Small intestine (tissue), 7 donors: ENCODE measurements around the gene HIC1. TPM values are rescaled to one million over a fixed set of nuclear protein-coding genes. Genes with fewer than 3 reads are reported as not detected.
A peak's percentile ranks its signal among the peaks of the same experiment; 100 is the strongest.

ENCODE experiments used
- DNase-seq, 2 donors: peaks; one replicate each; pipeline versions ENCODE4 v3.0.0 to v3.0.0-alpha.2; 2013
- FAIRE-seq: peaks from 2 replicates; lab custom pipeline; 2012; peaks lifted over from hg19 to GRCh38; lab: Jason Lieb, UNC
- H3K27ac ChIP-seq, 3 donors: one replicate each; pipeline ENCODE4 v1.5.1; 2013; ENCODE audit warnings: low read length in 2 of 3, mild to moderate bottlenecking in 2 of 3, control low read depth in 1 of 3, inconsistent platforms in 1 of 3, low read depth in 1 of 3, moderate library complexity in 1 of 3
- H3K27me3 ChIP-seq, 3 donors: one replicate each; pipeline ENCODE4 v1.6.1; 2013; ENCODE audit warnings: low read length in 3 of 3, inconsistent platforms in 1 of 3; ENCODE audit not compliant: control insufficient read depth in 3 of 3, insufficient read depth in 3 of 3
- H3K36me3 ChIP-seq, 3 donors: one replicate each; pipeline ENCODE4 v1.6.1; 2013; ENCODE audit warnings: low read length in 3 of 3, inconsistent platforms in 1 of 3, low read depth in 1 of 3, mild to moderate bottlenecking in 1 of 3, moderate library complexity in 1 of 3; ENCODE audit not compliant: control insufficient read depth in 3 of 3, insufficient read depth in 2 of 3
- H3K4me1 ChIP-seq, 3 donors: one replicate each; pipeline ENCODE4 v1.6.1; 2013; ENCODE audit warnings: low read length in 2 of 3, inconsistent platforms in 1 of 3, low read depth in 1 of 3, mild to moderate bottlenecking in 1 of 3, moderate library complexity in 1 of 3; ENCODE audit not compliant: control insufficient read depth in 3 of 3, insufficient read depth in 2 of 3
- H3K4me3 ChIP-seq, 3 donors: one replicate each; pipeline ENCODE4 v1.5.1; 2013; ENCODE audit warnings: low read length in 3 of 3, control low read depth in 1 of 3, inconsistent platforms in 1 of 3, low read depth in 1 of 3, mild to moderate bottlenecking in 1 of 3, moderate library complexity in 1 of 3
- H3K9me3 ChIP-seq, 2 donors: one replicate each; pipeline ENCODE4 v1.6.1; 2013; ENCODE audit warnings: low read depth in 1 of 2, low read length in 1 of 2; ENCODE audit not compliant: control insufficient read depth in 2 of 2, insufficient read depth in 1 of 2
- WGBS, 3 donors: extraction: QIAGEN DNeasy Blood & Tissue Kit; methylation state at CpG; one replicate each; pipeline ENCODE4 v1.1.7; 2013; 5-methylcytosine and 5-hydroxymethylcytosine counted together
- polyA plus RNA-seq, 4 donors: library from polyadenylated mRNA; stranded (reverse) in 3 of 4; unstranded in 1 of 4; fragments of 200-250 nt in 3 of 4; fragments of 120-200 nt in 1 of 4; gene quantifications; one replicate each; pipeline versions ENCODE4 v1.2.1 to v1.2.3, GENCODE V29; 2013
- donor health status: healthy with polysubstance abuse.
- donor health status: control.
- donor health status: control.
- donor health status: Bipolar disorder and iron deficiency.
- donor health status: healthy.

HIC1 gene
- polyA plus RNA-seq, 4 donors = 0.89 to 11.2 (median 6.6) TPM

DNA sequence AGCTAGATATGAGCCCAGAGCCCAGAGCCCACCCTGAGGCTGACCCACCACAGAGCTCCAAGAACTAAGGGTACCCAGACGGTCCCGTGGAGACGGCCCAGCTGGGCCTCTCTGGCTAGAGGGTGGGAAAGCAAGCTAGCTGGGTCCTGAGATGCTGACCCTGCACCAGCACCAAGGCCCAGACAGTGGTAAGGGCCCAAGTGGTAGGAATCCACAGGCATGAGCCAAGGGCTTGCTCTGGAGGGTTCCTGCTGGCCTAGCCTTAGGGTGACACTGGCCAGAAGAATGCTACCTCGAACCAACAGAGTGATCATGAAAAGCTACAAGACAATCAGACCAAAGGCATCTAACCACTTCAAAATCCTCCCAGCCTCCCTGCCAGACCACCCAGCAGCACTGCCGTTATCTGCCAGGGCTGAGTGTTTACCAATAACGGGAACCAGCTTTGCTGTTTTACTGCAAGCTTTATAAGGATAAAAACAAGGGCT lies 13.2 kb downstream of the HIC1 start:
- no peak overlapping the region for H3K4me3 ChIP-seq
- H3K4me1 ChIP-seq = peaks cover 0 to 63% (median 10%) of the 10 kb centered on the region in 3 donors
- DNase-seq (no peak), FAIRE-seq (no peak)
- H3K36me3 ChIP-seq = peaks cover 0 to 87% (median 2%) of the 10 kb centered on the region in 3 donors
- H3K27ac ChIP-seq = peak overlapping the region in 2 of 3 donors; percentile 62 to 88
- H3K27me3 ChIP-seq = no peaks in the 10 kb centered on the region
- WGBS, 3 donors = 60 to 74% (median 73%) methylated on average over 6 of the region's 6 CpGs
- no peaks in the 10 kb centered on the region for H3K9me3 ChIP-seq

DNA sequence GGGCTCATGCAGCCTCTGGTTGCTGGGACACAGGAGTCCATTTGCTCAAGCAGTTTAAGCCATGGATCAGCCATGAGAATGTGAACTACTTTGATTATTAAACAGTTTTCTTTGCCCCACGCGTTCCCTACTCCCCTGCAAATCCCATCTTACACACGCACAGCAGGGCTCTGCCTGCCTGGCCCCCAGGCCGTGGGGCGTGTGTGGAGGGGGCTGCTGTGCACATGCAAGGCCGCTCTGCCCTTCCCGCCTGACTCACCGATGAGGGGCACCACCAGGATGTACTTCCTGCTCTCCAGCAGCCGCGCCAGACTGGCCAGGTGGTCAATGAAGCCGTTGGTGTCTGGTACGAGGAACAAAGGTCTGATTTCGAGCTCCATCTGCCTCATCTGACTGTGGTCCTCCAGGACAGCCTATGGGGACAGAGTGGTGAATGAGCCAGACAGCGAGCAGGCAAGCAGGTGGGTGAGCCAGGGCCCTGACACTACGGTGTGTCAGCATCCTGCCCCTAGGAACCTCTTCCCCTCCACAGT lies 13.7 kb downstream of the HIC1 start:
- Histone ChIP-seq H3K36me3 (peaks cover 0 to 82% (median under 1%) of the 10 kb centered on the region in 3 donors), H3K4me1 (peaks cover 0 to 63% (median 10%) of the 10 kb centered on the region in 3 donors), H3K9me3 (no peaks in the 10 kb centered on the region), H3K27ac (peak overlapping the region in 2 of 3 donors; percentile 62 to 88), H3K27me3 (no peaks in the 10 kb centered on the region), H3K4me3 (no peak overlapping the region)
- FAIRE-seq (no peak), DNase-seq (no peak)
- 61 to 79% (median 71%) methylated on average over 15 of the region's 15 CpGs for WGBS, 3 donors

DNA sequence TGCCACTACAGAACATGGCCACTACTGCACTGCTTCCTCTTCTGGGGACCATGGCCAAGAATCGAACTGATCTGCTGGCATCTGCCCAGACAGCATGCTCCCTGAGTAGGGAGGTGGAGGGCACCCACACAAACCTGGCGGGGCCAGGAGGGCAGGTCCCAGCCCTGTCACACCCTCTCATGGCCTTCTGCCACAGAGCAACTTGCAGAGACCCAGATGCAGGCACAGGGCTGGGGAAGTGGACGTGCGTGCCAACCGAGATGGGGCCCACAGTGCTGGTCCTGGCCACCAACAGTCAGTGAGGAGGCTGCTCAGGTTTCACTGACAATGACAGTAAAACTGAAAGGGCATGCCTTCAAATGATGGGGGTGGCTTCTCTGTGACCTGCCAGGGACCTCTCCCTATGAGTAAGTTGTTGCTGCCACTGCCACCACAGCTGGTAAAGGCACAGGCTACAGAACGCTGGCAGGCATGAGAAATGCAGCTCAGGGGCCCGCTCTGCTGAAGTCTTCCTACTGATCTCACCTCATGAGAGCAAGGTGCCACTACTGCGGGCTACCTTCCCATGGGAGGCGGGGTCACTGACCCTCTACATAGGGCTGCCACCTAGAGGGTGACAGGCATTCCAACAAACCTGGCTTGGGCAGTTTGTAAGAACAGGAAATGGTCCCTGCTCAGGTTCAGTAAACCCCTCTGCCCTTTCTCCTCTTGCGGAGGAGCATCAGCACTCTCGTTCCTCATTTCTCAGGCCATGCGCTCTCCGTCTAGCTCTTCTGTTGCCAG lies 15.5 kb downstream of the HIC1 start:
- Histone ChIP-seq H3K36me3 (peaks cover 0 to 79% (median 0%) of the 10 kb centered on the region in 3 donors), H3K27ac (peak overlapping the region; percentile 63 to 89 (median 78)), H3K27me3 (no peaks in the 10 kb centered on the region), H3K4me3 (no peak overlapping the region), H3K4me1 (peaks cover 0 to 54% (median 10%) of the 10 kb centered on the region in 3 donors), H3K9me3 (no peaks in the 10 kb centered on the region)
- FAIRE-seq (no peak), DNase-seq (no peak)
- WGBS, 3 donors = 57 to 75% (median 74%) methylated on average over 13 of the region's 13 CpGs

DNA sequence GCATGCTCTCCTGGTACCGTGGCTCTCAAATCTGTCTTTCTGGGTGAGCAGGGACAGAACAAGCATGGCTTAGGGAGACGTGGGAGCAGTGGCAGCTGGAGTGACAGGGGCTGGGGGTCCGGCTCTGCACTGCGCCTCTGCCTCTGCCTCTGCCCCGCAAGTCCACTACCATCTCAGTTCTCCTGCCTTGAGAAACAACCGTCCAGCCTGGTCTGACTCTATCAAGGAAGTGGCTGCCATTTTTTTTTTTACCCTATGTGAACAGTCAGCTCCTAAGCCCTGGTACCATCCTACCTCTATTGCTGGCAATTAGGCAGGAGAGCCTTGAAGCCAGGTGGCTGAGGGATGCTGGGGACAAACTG lies 16.1 kb downstream of the HIC1 start:
- Histone ChIP-seq H3K4me1 (peaks cover 0 to 55% (median 8%) of the 10 kb centered on the region in 3 donors), H3K36me3 (peaks cover 0 to 79% (median 0%) of the 10 kb centered on the region in 3 donors), H3K27me3 (no peaks in the 10 kb centered on the region), H3K27ac (peak overlapping the region; percentile 63 to 89 (median 78)), H3K9me3 (no peaks in the 10 kb centered on the region), H3K4me3 (no peak overlapping the region)
- DNase-seq = no peak
- WGBS, 3 donors = 79 to 87% (median 83%) methylated on average over 6 of the region's 6 CpGs
- FAIRE-seq = no peak

DNA sequence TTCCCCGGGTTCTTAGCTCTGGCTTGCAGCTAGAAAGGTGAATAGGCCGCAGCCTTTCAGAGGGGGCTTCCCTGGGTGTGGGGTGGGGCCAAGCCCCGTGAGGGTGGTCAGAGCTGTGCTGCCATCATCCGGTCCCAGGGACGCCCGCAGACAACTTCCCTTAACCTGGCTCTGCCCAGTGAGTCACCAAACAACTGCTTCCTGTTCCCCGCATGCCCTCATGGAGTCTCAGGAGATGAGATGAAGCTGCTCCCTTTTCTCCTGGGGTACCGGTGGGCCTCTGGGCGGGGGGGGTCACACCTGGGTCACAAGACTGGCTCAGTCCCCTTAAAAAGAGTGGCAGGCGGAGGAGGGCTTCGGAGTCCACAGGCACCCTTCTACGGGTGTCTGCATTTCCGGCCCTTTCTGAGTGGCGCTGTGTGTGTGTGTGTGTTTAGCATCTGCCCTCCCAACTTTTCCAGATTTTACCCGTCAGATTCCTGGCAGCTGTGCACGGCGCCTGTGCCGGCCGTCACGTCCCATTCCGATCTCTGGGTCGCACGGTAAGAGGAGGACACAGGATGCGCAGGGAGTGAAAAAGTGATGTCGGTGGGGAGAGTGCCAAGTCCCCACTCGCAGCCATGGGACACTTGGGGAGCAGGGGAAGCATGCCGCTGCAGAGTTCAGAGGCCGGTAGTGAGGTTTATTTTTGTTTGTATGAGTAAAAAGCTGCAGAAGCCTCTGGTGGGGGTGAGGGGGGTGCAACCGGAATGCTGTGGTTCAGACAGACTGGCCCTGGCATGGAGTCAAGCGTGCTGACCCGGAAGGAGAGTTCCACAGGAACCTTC lies 16.8 kb downstream of the HIC1 start:
- no peaks in the 10 kb centered on the region for H3K27me3 ChIP-seq
- peaks cover 0 to 79% (median 0%) of the 10 kb centered on the region in 3 donors for H3K36me3 ChIP-seq
- WGBS, 3 donors = 58 to 90% (median 83%) methylated on average over 30 to 31 of the region's 31 CpGs
- H3K27ac ChIP-seq = peak overlapping the region; percentile 0 to 89 (median 78)
- peaks cover 0 to 55% (median 8%) of the 10 kb centered on the region in 3 donors for H3K4me1 ChIP-seq
- DNase-seq (no peak), FAIRE-seq (no peak)
- H3K9me3 ChIP-seq = no peaks in the 10 kb centered on the region
- no peak overlapping the region for H3K4me3 ChIP-seq

DNA sequence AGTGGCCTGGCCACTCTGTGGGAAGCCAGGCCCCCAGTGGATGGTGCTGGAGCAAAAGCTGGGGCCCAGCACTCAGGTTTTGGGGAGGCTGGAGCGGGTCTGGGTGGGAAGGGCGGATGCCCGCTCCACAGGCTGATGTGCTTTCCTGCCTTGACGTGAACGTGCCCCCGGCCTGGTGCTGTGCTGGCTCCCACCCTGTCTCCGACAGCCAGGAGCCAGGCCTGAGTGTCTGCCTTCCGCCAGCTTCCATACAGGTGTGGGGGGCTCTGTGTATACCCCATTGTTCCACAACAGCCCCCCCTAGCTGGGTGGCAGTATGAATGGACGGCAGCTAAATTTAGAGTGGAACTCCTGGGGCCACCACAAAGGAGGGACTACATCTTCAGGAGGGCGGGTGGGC lies 20.0 kb downstream of the HIC1 start:
- Histone ChIP-seq H3K4me3 (no peak overlapping the region), H3K9me3 (no peaks in the 10 kb centered on the region), H3K27me3 (no peaks in the 10 kb centered on the region), H3K27ac (peak overlapping the region in 2 of 3 donors; percentile 40 to 75), H3K4me1 (peaks cover 0 to 35% (median 8%) of the 10 kb centered on the region in 3 donors), H3K36me3 (peaks cover 0 to 80% (median 3%) of the 10 kb centered on the region in 3 donors)
- FAIRE-seq = no peak
- no peak for DNase-seq
- WGBS, 3 donors = 80 to 85% (median 83%) methylated on average over 10 of the region's 10 CpGs

DNA sequence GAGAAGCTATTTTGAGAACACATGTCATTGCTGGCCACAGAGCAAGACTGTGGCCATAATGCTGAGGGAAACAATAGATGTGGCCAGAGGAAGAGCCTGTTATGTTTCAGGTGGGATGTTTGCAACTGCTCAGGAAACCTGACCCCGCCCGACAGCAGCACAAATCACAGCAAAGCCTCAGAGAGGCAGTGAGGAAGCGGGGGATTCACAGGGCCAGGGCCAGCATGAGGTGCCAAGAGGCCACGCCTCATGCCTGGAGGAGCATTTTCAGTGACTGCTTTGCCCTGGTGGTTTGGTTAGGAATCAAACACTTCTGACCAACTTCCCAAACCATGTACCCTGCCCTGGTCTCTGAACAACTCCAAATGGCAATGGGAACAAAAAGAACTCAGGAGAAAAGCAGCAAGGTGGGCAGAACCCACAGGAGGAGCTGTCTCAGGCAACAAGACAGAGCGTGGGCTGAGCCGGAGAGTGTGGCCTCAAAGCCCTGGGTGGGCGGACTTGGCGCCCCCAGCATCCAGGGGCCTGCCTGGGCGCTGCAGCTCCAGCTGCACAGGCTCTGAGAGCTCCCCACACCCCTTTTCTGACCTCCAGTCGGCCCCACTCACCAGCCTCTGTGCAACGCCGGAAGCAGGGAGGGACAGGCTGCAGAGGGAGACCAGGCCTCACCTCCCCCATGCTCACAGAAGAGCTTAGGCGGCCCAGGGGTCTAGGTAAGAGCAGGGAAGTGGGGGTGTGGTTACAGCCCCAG lies 20.6 kb downstream of the HIC1 start:
- no peaks in the 10 kb centered on the region for H3K9me3 ChIP-seq
- no peak overlapping the region for H3K4me3 ChIP-seq
- H3K27ac ChIP-seq = peak overlapping the region; percentile 27 to 92 (median 72)
- 56 to 91% (median 78%) methylated on average over 13 of the region's 13 CpGs for WGBS, 3 donors
- FAIRE-seq = no peak
- DNase-seq = no peak
- H3K36me3 ChIP-seq = peaks cover 0 to 77% (median 3%) of the 10 kb centered on the region in 3 donors
- H3K4me1 ChIP-seq = peaks cover 0 to 35% (median 8%) of the 10 kb centered on the region in 3 donors
- H3K27me3 ChIP-seq = no peaks in the 10 kb centered on the region
